Mammary epithelial cell (primary cell): ENCODE measurements around the gene RGS5.

Experiments used
- CTCF ChIP-seq, 2 donors: IDR thresholded peaks in 1 of 2; conservative IDR thresholded peaks in 1 of 2; 2 replicates each; pipeline ENCODE4 v1.5.1; 2011 to 2012; ENCODE audit warnings: inconsistent platforms in 2 of 2, low read length in 2 of 2, mild to moderate bottlenecking in 2 of 2, control low read depth in 1 of 2, low read depth in 1 of 2; ENCODE audit not compliant: insufficient read depth in 1 of 2; ENCODE audit errors: extremely low read depth in 1 of 2
- EZH2 ChIP-seq: IDR thresholded peaks from 2 replicates; pipeline ENCODE4 v1.6.1; 2012; ENCODE audit warnings: low read length, inconsistent platforms, borderline replicate concordance

DNA sequence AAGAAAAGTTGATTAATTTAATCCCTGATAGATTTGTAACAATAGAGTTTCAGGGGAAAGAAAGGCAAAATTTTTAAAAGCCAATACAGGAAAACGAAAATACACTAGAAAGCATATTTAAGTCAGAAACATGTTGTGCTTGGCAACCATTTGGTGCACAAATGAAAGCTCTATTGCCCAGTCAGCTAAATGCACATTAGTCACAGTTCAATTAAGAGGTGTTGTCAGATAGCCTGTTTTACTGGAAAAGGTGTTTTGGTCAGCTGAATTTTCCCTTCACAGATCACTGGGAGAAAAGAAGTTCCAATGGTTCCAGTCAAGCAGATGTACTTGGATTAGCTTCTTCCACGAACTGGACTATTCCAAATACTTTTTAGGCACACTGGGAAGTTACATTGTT, 108.1 kb downstream of the RGS5 start:
- no peak for TF ChIP-seq CTCF (conservative IDR thresholded peaks at IDR 0.05 in 1 of 2, IDR thresholded peaks at IDR 0.05 in 1 of 2; ENCODE audit: extremely low read depth in 1 of 2, insufficient read depth in 1 of 2, low read depth in 1 of 2, low read length in 2 of 2)
- no peak for TF ChIP-seq EZH2
